Activated CD4-positive, alpha-beta T cell treated with anti-CD3 and anti-CD28 coated beads, Interleukin-2, amount 10 ng/mL, durations not matched to agents 7 days and 5 days (primary cell): ENCODE data around the gene AGFG2. TPM values are rescaled to one million over a fixed set of nuclear protein-coding genes. Genes with fewer than 3 reads are reported as not detected.
A peak's percentile ranks its signal among the peaks of the same experiment; 100 is the strongest.
"Not testable (repeated sequence)": the region's sequence is repeated elsewhere in the genome, so short reads cannot be mapped to it uniquely, and the experiment has no call there.

Experiments
- CTCF ChIA-PET: fragments of 350-600 bp; sonication (Branson Sonifier 250); formaldehyde crosslinking; loops from one replicate; lab custom pipeline; 2021; ENCODE audit warnings: antibody characterized with exemption; lab: Charles Lee
- POLR2A ChIA-PET: fragments of 350-600 bp; sonication (Branson Sonifier 250); formaldehyde crosslinking; loops from one replicate; lab custom pipeline; 2021; ENCODE audit warnings: antibody characterized with exemption; lab: Charles Lee
- DNase-seq: peaks from one replicate; pipeline ENCODE4 v3.0.0-alpha.2; 2020
- H3K27ac Mint-ChIP-seq: one replicate; pipeline ENCODE4 v1.8.0; 2021; ENCODE audit warnings: mild to moderate bottlenecking, moderate library complexity, mixed read lengths
- H3K27me3 Mint-ChIP-seq: one replicate; pipeline ENCODE4 v1.8.0; 2021; ENCODE audit warnings: mixed read lengths
- H3K36me3 Mint-ChIP-seq: one replicate; pipeline ENCODE4 v1.8.0; 2021; ENCODE audit warnings: low read depth, mixed read lengths
- H3K4me1 Mint-ChIP-seq: one replicate; pipeline ENCODE4 v1.8.0; 2021; ENCODE audit warnings: mixed read lengths
- H3K4me3 Mint-ChIP-seq: one replicate; pipeline ENCODE4 v1.8.0; 2021; ENCODE audit warnings: mild to moderate bottlenecking, moderate library complexity, mixed read lengths
- H3K9me3 Mint-ChIP-seq: one replicate; pipeline ENCODE4 v1.8.0; 2021; ENCODE audit warnings: mixed read lengths
- total RNA-seq, 2 experiments: library from RNA; stranded (reverse); gene quantifications; one replicate each; pipeline ENCODE4 v1.2.3, GENCODE V29; 2021

Gene AGFG2
- total RNA-seq, 2 experiments from 2014 or later: 43.0 to 45.3 TPM

DNA sequence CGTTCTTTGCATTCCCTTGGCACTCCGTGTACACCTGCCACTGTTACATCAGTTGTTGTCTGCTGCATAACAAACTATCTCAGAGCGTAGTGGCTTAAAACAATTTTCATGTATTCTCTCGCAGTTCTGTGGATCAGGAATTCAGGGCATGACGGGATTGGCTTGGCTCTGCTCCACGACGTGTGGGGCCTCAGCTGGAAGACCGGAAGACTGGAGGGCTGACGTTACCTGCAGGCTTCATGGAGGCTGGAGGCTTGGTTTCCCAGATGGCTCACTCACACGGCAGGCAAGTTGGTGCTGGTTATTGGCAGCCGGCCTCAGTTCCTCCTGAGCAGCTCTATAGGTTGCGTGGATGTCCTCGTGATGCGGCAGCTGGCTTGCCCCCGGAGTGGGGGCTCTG is 29.8 kb upstream of the AGFG2 start:
- no peak overlapping the region for H3K4me3 Mint-ChIP-seq
- ChIA-PET POLR2A (no interaction called here), CTCF (interaction anchor here (1.1 kb wide), 1 partner anchor 16 kb away, joined by 3 read pairs; no protein-coding TSS in a partner anchor)
- peaks cover 2% of the 10 kb centered on the region for H3K4me1 Mint-ChIP-seq
- no peaks in the 10 kb centered on the region for H3K36me3 Mint-ChIP-seq
- H3K27me3 Mint-ChIP-seq: peaks cover 6% of the 10 kb centered on the region
- H3K9me3 Mint-ChIP-seq: no peaks in the 10 kb centered on the region
- DNase-seq: no peak
- no peak overlapping the region for H3K27ac Mint-ChIP-seq

GRCh38 chr7:100510437-100511239 is 28.4 kb upstream of the AGFG2 start:
- CTCF ChIA-PET: no interaction called here
- H3K27ac Mint-ChIP-seq: no peak overlapping the region

DNA sequence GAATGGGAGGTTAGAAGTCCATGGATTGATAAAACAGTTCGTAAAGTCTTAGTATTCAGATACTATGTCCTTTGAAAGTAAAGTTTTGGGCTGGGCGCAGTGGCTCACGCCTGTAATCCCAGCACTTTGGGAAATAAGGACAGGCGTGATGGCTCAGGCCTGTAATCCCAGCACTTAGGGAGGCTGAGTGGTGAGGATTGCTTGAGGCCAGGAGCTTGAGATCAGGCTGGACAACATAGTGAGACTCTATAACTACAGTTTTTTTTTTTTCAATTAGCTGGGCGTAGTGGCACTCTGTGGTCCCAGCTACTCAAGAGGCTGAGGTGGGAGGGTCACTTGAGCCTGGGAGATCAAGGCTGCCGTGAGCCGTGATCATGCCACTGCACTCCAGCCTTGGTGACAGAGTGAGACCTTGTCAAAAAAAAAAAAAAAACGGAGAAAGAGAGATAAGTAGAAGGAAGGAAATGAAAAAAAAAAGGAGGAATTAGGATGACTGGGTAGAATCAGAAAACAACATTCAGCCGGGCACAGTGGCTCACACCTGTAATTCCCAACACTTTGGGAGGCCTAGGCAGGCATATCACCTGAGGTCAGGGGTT is 25.7 kb upstream of the AGFG2 start:
- no peak for DNase-seq
- CTCF ChIA-PET: interaction anchor here (0.7 to 1.4 kb wide), 2 partner anchors 46 to 278 kb away, joined by 3 to 5 read pairs; no protein-coding TSS in a partner anchor
- peaks cover 4% of the 10 kb centered on the region for H3K27me3 Mint-ChIP-seq
- H3K27ac Mint-ChIP-seq: no peak overlapping the region
- H3K9me3 Mint-ChIP-seq: no peaks in the 10 kb centered on the region
- POLR2A ChIA-PET: no interaction called here
- peaks cover 28% of the 10 kb centered on the region for H3K4me1 Mint-ChIP-seq
- no peak overlapping the region for H3K4me3 Mint-ChIP-seq
- no peaks in the 10 kb centered on the region for H3K36me3 Mint-ChIP-seq

More at GRCh38 chr7:100510437-100511239, 28.4 kb upstream of the AGFG2 start:
- DNase-seq: no peak
- Mint-ChIP-seq H3K27me3 (peaks cover 6% of the 10 kb centered on the region), H3K9me3 (no peaks in the 10 kb centered on the region), H3K4me1 (peaks cover 11% of the 10 kb centered on the region), H3K4me3 (no peak overlapping the region), H3K36me3 (no peaks in the 10 kb centered on the region)
- POLR2A ChIA-PET: no interaction called here

GRCh38 chr7:100515072-100515532 is 23.9 kb upstream of the AGFG2 start:
- Mint-ChIP-seq H3K9me3 (no peaks in the 10 kb centered on the region), H3K27ac (peak overlapping the region; percentile 81), H3K4me1 (peaks cover 28% of the 10 kb centered on the region), H3K4me3 (no peak overlapping the region), H3K27me3 (peaks cover 4% of the 10 kb centered on the region), H3K36me3 (no peaks in the 10 kb centered on the region)
- ChIA-PET POLR2A (interaction anchor here (0.6 kb wide), 1 partner anchor 97 kb away, joined by 3 read pairs; the partner anchor contains the start of gene MOSPD3), CTCF (interaction anchor here (0.6 kb wide), 1 partner anchor 35 kb away, joined by 3 read pairs; no protein-coding TSS in a partner anchor)
- DNase-seq: no peak

- peak; percentile 78 for DNase-seq
- H3K36me3 Mint-ChIP-seq: no peaks in the 10 kb centered on the region
- H3K27me3 Mint-ChIP-seq: no peaks in the 10 kb centered on the region
- peak overlapping the region; percentile 81 for H3K27ac Mint-ChIP-seq
- ChIA-PET CTCF (interaction anchor here (0.7 to 1.2 kb wide), 3 partner anchors 10 to 293 kb away, joined by 3 to 4 read pairs (median 3); no protein-coding TSS in a partner anchor), POLR2A (interaction anchor here (0.6 kb wide), 1 partner anchor 29 kb away, joined by 7 read pairs; no protein-coding TSS in a partner anchor)
- H3K4me1 Mint-ChIP-seq: peaks cover 28% of the 10 kb centered on the region
- H3K9me3 Mint-ChIP-seq: no peaks in the 10 kb centered on the region
- H3K4me3 Mint-ChIP-seq: peak overlapping the region; percentile 50
These were observed 22.7 kb upstream of the AGFG2 start for GRCh38 chr7:100516135-100516812.

DNA sequence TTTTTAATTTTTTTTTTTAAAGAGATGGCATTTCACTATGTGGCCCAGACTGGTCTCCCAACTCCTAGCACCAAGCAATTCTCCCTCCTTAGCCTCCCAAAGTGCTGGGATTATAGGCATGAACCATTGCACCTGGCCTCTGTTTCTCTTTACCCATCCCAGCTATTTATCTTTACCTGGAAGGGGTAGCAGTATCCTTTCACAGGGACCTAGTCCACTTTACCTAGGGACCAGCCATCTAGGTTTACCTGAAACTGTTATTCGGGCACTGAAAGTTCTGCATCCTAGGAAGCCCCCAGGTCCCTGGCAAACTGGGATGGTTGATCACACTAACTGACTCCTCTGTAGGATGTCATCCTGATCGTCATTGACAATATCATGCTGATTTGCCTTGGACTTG is 21.7 kb upstream of the AGFG2 start:
- no peak overlapping the region for H3K4me3 Mint-ChIP-seq
- no peaks in the 10 kb centered on the region for H3K9me3 Mint-ChIP-seq
- peaks cover 28% of the 10 kb centered on the region for H3K4me1 Mint-ChIP-seq
- peak overlapping the region; percentile 19 for H3K27ac Mint-ChIP-seq
- DNase-seq: no peak
- POLR2A ChIA-PET: no interaction called here
- no peaks in the 10 kb centered on the region for H3K27me3 Mint-ChIP-seq
- CTCF ChIA-PET: interaction anchor here (1.1 kb wide), 1 partner anchor 273 kb away, joined by 3 read pairs; no protein-coding TSS in a partner anchor
- no peaks in the 10 kb centered on the region for H3K36me3 Mint-ChIP-seq

DNA sequence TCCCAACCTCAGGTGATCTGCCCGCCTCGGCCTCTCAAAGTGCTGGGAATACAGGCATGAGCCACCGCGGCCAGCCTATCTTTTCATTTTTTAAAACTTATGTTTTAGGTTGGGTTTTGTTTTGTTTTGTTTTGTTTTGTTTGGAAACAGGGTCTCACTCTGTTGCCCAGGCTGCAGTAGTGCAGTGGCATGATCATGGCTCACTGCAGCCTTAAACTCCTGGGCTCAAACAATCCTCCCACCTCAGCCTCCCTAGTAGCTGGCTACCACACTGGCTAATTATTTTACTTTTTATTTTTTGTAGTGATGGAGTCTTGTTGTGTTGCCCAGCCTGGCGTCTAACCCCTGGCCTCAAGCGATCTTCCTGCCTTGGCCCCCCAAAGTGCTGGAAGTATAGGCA is 19.4 kb upstream of the AGFG2 start:
- CTCF ChIA-PET: interaction anchor here (0.7 to 1.3 kb wide), 2 partner anchors 37 to 65 kb away, joined by 3 read pairs; no protein-coding TSS in a partner anchor
- H3K4me1 Mint-ChIP-seq: peaks cover 25% of the 10 kb centered on the region
- POLR2A ChIA-PET: no interaction called here
- H3K27me3 Mint-ChIP-seq: no peaks in the 10 kb centered on the region
- H3K27ac Mint-ChIP-seq: peak overlapping the region; percentile 54
- DNase-seq: no peak
- no peak overlapping the region for H3K4me3 Mint-ChIP-seq
- no peaks in the 10 kb centered on the region for H3K9me3 Mint-ChIP-seq
- H3K36me3 Mint-ChIP-seq: no peaks in the 10 kb centered on the region

DNA sequence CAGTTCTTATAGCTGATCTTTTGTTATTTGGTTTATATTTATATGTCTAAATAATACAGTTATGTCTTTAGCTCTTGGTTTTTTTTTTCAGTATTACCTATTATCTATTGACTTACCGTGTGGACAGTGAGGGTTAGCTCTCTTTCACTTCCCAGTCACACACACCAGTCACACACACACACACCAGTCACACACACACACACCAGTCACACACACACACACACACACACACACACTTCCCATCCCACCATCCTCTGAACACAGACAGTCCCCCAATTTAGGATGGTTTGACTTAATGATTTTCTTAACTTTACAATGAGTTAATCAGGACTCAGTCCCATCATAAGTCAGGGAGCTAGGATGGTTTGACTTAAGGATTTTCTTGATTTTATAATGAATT is 18.9 kb upstream of the AGFG2 start:
- H3K36me3 Mint-ChIP-seq: no peaks in the 10 kb centered on the region
- POLR2A ChIA-PET: no interaction called here

GRCh38 chr7:100521076-100521475 is 17.9 kb upstream of the AGFG2 start:
- H3K27ac Mint-ChIP-seq: no peak overlapping the region
- ChIA-PET CTCF (interaction anchor here (0.6 kb wide), 1 partner anchor 15 kb away, joined by 3 read pairs; no protein-coding TSS in a partner anchor), POLR2A (no interaction called here)
- no peak for DNase-seq
- H3K9me3 Mint-ChIP-seq: no peaks in the 10 kb centered on the region
- no peaks in the 10 kb centered on the region for H3K27me3 Mint-ChIP-seq
- H3K4me1 Mint-ChIP-seq: peaks cover 12% of the 10 kb centered on the region
- H3K36me3 Mint-ChIP-seq: no peaks in the 10 kb centered on the region
- no peak overlapping the region for H3K4me3 Mint-ChIP-seq

More for the DNA sequence above, 18.9 kb upstream of the AGFG2 start:
- H3K27ac Mint-ChIP-seq: no peak overlapping the region
- no peaks in the 10 kb centered on the region for H3K27me3 Mint-ChIP-seq
- no peaks in the 10 kb centered on the region for H3K9me3 Mint-ChIP-seq
- H3K4me3 Mint-ChIP-seq: no peak overlapping the region
- peaks cover 22% of the 10 kb centered on the region for H3K4me1 Mint-ChIP-seq
- CTCF ChIA-PET: interaction anchor here (0.7 to 1.3 kb wide), 2 partner anchors 37 to 65 kb away, joined by 3 read pairs; no protein-coding TSS in a partner anchor
- DNase-seq: no peak

DNA sequence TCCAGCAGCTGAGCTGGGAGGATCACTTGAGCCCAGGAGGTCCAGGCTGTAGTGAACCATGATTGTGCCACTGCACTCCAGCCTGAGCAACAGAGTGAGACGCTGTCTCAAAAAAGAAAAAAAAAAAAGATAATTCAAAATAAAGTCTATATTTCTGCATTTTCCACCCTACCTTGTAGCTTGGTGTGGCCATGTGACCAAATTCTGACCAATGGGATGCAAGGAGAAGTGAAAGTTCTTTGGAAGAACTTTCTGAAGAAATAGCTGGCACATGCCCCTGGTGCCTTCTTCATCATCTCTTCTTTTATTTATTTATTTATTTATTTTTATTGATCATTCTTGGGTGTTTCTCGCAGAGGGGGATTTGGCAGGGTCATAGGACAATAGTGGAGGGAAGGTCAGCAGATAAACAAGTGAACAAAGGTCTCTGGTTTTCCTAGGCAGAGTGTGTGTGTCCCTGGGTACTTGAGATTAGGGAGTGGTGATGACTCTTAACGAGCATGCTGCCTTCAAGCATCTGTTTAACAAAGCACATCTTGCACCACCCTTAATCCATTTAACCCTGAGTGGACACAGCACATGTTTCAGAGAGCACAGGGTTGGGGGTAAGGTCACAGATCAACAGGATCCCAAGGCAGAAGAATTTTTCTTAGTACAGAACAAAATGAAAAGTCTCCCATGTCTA is 17.0 kb upstream of the AGFG2 start:
- CTCF ChIA-PET: interaction anchor here (0.8 kb wide), 1 partner anchor 17 kb away, joined by 3 read pairs; the partner anchor contains the start of gene AGFG2
- H3K4me3 Mint-ChIP-seq, H3K36me3 Mint-ChIP-seq, H3K27me3 Mint-ChIP-seq, H3K27ac Mint-ChIP-seq, H3K9me3 Mint-ChIP-seq, DNase-seq, H3K4me1 Mint-ChIP-seq: not testable (repeated sequence)
- POLR2A ChIA-PET: interaction anchor here (0.6 kb wide), 1 partner anchor 15 kb away, joined by 5 read pairs; no protein-coding TSS in a partner anchor

DNA sequence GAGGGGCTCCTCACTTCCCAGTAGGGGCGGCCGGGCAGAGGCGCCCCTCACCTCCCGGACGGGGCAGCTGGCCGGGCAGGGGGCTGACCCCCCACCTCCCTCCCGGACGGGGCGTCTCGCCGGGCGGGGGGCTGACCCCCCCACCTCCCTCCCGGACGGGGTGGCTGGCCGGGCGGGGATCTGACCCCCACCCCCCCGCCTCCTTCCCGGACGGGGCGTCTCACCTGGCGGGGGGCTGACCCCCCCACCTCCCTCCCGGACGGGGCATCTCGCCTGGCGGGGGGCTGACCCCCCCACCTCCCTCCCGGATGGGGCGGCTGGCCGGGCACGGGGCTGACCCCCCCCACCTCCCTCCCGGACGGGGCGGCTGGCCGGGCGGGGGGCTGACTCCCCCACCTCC is 15.8 kb upstream of the AGFG2 start:
- H3K27ac Mint-ChIP-seq, H3K9me3 Mint-ChIP-seq, H3K4me1 Mint-ChIP-seq, CTCF ChIA-PET, POLR2A ChIA-PET, H3K36me3 Mint-ChIP-seq, DNase-seq, H3K27me3 Mint-ChIP-seq, H3K4me3 Mint-ChIP-seq: not testable (repeated sequence)
